ENCODE results near the gene PRPF40B.

Gene PRPF40B

GRCh38 chr12:49659753-49660152 lies 36.4 kb downstream of the PRPF40B start:
- no peak for DNase-seq (ENCODE audit: low spot score)

- DNase-seq (ENCODE audit: low spot score): no peak
Measured at GRCh38 chr12:49661191-49661590, 37.8 kb downstream of the PRPF40B start.

GRCh38 chr12:49661746-49662145 lies 38.4 kb downstream of the PRPF40B start:
- no peak for DNase-seq (ENCODE audit: low spot score)

GRCh38 chr12:49662998-49663843 lies 39.9 kb downstream of the PRPF40B start:
- DNase-seq (ENCODE audit: low spot score): peak; percentile 85

GRCh38 chr12:49664167-49664566 lies 40.8 kb downstream of the PRPF40B start:
- DNase-seq (ENCODE audit: low spot score): no peak

GRCh38 chr12:49664591-49665239 lies 41.4 kb downstream of the PRPF40B start:
- no peak for DNase-seq (ENCODE audit: low spot score)

GRCh38 chr12:49665384-49665783 lies 42.0 kb downstream of the PRPF40B start:
- no peak for DNase-seq (ENCODE audit: low spot score)

GRCh38 chr12:49666176-49666575 lies 42.8 kb downstream of the PRPF40B start:
- no peak for DNase-seq (ENCODE audit: low spot score)

- peak; percentile 17 for DNase-seq (ENCODE audit: low spot score)
Measured at GRCh38 chr12:49667325-49668090, 44.1 kb downstream of the PRPF40B start.

GRCh38 chr12:49669796-49670195 lies 46.4 kb downstream of the PRPF40B start:
- DNase-seq (ENCODE audit: low spot score): no peak

GRCh38 chr12:49671031-49671765 lies 47.8 kb downstream of the PRPF40B start:
- peak; percentile 74 for DNase-seq (ENCODE audit: low spot score)

- DNase-seq (ENCODE audit: low spot score): no peak
Measured at GRCh38 chr12:49672301-49673217, 49.2 kb downstream of the PRPF40B start.

GRCh38 chr12:49673446-49674317 lies 50.3 kb downstream of the PRPF40B start:
- no peak for DNase-seq (ENCODE audit: low spot score)

GRCh38 chr12:49674318-49674981 lies 51.1 kb downstream of the PRPF40B start:
- no peak for DNase-seq (ENCODE audit: low spot score)

- DNase-seq (ENCODE audit: low spot score): no peak
Measured at GRCh38 chr12:49675137-49675536, 51.8 kb downstream of the PRPF40B start.

GRCh38 chr12:49678711-49679110 lies 55.4 kb downstream of the PRPF40B start:
- no peak for DNase-seq (ENCODE audit: low spot score)

GRCh38 chr12:49680075-49680474 lies 56.7 kb downstream of the PRPF40B start:
- DNase-seq (ENCODE audit: low spot score): no peak

GRCh38 chr12:49683599-49684309 lies 60.4 kb downstream of the PRPF40B start:
- peak; percentile 20 for DNase-seq (ENCODE audit: low spot score)

Measured in CD4-positive, alpha-beta T cell treated with Interleukin-15 for 4 hours (primary cell).